GM23248 (cell line): ENCODE data around the gene FARP1. TPM values are rescaled to one million over a fixed set of nuclear protein-coding genes. Genes with fewer than 3 reads are reported as not detected.

Experiments
- DNase-seq: peaks from one replicate; pipeline ENCODE4 v3.0.0-alpha.2; 2015
- H2AFZ ChIP-seq: fragments of 200-600 bp; sonication (generic); 2 replicates; pipeline ENCODE4 v1.6.1; 2016; ENCODE audit warnings: antibody characterized with exemption
- H3F3A ChIP-seq: fragments of 200-600 bp; sonication (generic); 2 replicates; pipeline ENCODE4 v1.6.1; 2016; ENCODE audit warnings: mild to moderate bottlenecking, antibody characterized with exemption, mixed run types; ENCODE audit not compliant: insufficient read depth
- H3K27ac ChIP-seq: fragments of 200-600 bp; sonication (generic); 2 replicates; pipeline ENCODE4 v1.5.1; 2016; ENCODE audit warnings: mild to moderate bottlenecking
- H3K27me3 ChIP-seq: fragments of 200-600 bp; sonication (generic); replicated peaks from 2 replicates; pipeline ENCODE4 v1.6.1; 2016; ENCODE audit warnings: mild to moderate bottlenecking; ENCODE audit not compliant: insufficient read depth
- H3K36me3 ChIP-seq: fragments of 200-600 bp; sonication (generic); 2 replicates; pipeline ENCODE4 v1.6.1; 2016; ENCODE audit warnings: low read depth, mild to moderate bottlenecking
- H3K4me1 ChIP-seq: fragments of 200-600 bp; sonication (generic); 2 replicates; pipeline ENCODE4 v1.6.1; 2016; ENCODE audit warnings: mild to moderate bottlenecking; ENCODE audit not compliant: insufficient read depth
- H3K4me2 ChIP-seq: fragments of 200-600 bp; sonication (generic); one replicate; pipeline ENCODE4 v1.6.1; 2016; ENCODE audit warnings: mild to moderate bottlenecking; ENCODE audit not compliant: unreplicated experiment
- H3K4me3 ChIP-seq: fragments of 200-600 bp; sonication (generic); 2 replicates; pipeline ENCODE4 v1.5.1; 2016; ENCODE audit warnings: mild to moderate bottlenecking
- H3K79me2 ChIP-seq: fragments of 200-600 bp; sonication (generic); 2 replicates; pipeline ENCODE4 v1.6.1; 2016; ENCODE audit warnings: mild to moderate bottlenecking; ENCODE audit not compliant: insufficient read depth
- H3K9ac ChIP-seq: fragments of 200-600 bp; sonication (generic); 2 replicates; pipeline ENCODE4 v1.6.1; 2016; ENCODE audit warnings: mild to moderate bottlenecking
- H3K9me2 ChIP-seq: fragments of 200-600 bp; sonication (generic); 2 replicates; pipeline ENCODE4 v1.6.1; 2016; ENCODE audit warnings: mixed run types, mild to moderate bottlenecking, moderate library complexity; ENCODE audit not compliant: insufficient read depth
- H3K9me3 ChIP-seq: fragments of 200-600 bp; sonication (generic); one replicate; pipeline ENCODE4 v1.6.1; 2017; ENCODE audit warnings: low read depth
- H4K20me1 ChIP-seq: fragments of 200-600 bp; sonication (generic); 2 replicates; pipeline ENCODE4 v1.6.0; 2016; ENCODE audit not compliant: insufficient read depth
- EZH2 ChIP-seq: fragments of 200-600 bp; sonication (generic); IDR thresholded peaks from 2 replicates; pipeline ENCODE4 v1.6.1; 2018; ENCODE audit warnings: antibody characterized with exemption, mild to moderate bottlenecking; ENCODE audit not compliant: insufficient read depth, poor library complexity, severe bottlenecking
- EZH2phosphoT487 ChIP-seq: fragments of 200-600 bp; sonication (generic); IDR thresholded peaks from 2 replicates; pipeline ENCODE4 v1.6.1; 2018; ENCODE audit warnings: antibody characterized with exemption, moderate library complexity, mild to moderate bottlenecking, low read depth; ENCODE audit not compliant: insufficient read depth
- WGBS, 2 experiments: methylation state at CpG; one replicate each; pipeline ENCODE4 v1.1.6; 2015 to 2017; ENCODE audit warnings: low lambda C conversion rate in 2 of 2, low coverage in 1 of 2; ENCODE audit errors: missing lambda C conversion rate in 2 of 2; 5-methylcytosine and 5-hydroxymethylcytosine counted together
- in situ Hi-C: fragments of 300-500 bp; cut with MboI; formaldehyde crosslinking; loops from 2 replicates; pipeline ENCODE4 v1.15.0; 2020
- polyA plus RNA-seq: library from polyadenylated mRNA; unstranded; fragments of >200 nt; fragmentation: Nextera tagmentation; extraction: Ambion mirVana; gene quantifications from 2 replicates; pipeline ENCODE4 v1.2.1, GENCODE V29; 2016
- total RNA-seq: library from RNA; depleted of rRNA; stranded (reverse); fragments of >200 nt; shearing (Covaris generic); gene quantifications from 2 replicates; pipeline ENCODE4 v1.2.3, GENCODE V29; 2014

The FARP1 gene
- total and polyA plus RNA-seq, 2 experiments from 2014 or later, result 53.7 to 56.6 TPM

GRCh38 chr13:98321395-98321794, 178.5 kb downstream of the FARP1 start:
- H4K20me1 ChIP-seq, result no peaks in the 10 kb centered on the region
- no peaks in the 10 kb centered on the region for H3K9me3 ChIP-seq
- in situ Hi-C loops, result no loop called here
- no peak overlapping the region for H2AFZ ChIP-seq
- peaks cover 82% of the 10 kb centered on the region for H3K79me2 ChIP-seq
- H3F3A ChIP-seq, result peaks cover 4% of the 10 kb centered on the region; the same call in 1 of the 2 replicates
- H3K9me2 ChIP-seq, result no peaks in the 10 kb centered on the region
- no peaks in the 10 kb centered on the region for H3K36me3 ChIP-seq
- peaks cover 11% of the 10 kb centered on the region; the same call in 1 of the 2 replicates for H3K4me1 ChIP-seq
- H3K27ac ChIP-seq, result no peak overlapping the region
- H3K4me2 ChIP-seq, result no peak overlapping the region
- 97 to 98% methylated on average over 2 of the region's 2 CpGs for whole genome bisulfite sequencing, 2 experiments
- TF ChIP-seq EZH2, result no peak
- no peak for TF ChIP-seq EZH2phosphoT487
- no peak for DNase-seq
- no peaks in the 10 kb centered on the region for H3K27me3 ChIP-seq
- H3K4me3 ChIP-seq, result no peak overlapping the region
- no peak overlapping the region for H3K9ac ChIP-seq

DNA sequence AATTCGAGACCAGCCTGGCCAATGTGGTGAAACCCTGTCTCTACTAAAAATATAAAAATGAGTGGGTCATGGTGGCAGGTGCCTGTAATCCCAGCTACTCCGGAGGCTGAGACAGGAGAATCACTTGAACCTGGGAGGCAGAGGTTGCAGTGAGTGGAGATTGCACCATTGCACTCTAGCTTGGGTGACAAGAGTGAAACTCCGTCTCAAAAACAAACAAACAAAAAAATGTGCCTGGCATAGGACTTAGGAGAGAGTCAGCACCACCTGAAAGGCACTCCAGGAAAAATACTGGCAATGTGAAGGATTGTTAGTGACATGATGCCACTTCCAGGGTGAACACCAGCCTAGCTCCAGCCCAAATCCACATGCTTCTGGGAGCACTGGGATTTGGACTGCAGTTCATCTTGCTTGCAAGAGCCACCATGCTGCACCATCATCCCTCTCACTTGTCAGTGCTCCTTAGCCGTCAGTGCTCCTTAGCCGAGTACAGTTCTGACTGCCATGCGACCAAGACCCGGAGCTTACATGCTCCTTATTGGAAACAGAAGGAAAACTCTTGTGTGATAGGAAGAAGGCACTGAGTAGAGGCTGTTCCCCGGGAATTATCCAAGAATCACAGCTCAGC, 179.3 kb downstream of the FARP1 start:
- H3K9me3 ChIP-seq, result no peaks in the 10 kb centered on the region
- no peak for TF ChIP-seq EZH2phosphoT487
- TF ChIP-seq EZH2, result no peak
- H3K27ac ChIP-seq, result no peak overlapping the region
- in situ Hi-C loops, result no loop called here
- no peak overlapping the region for H3K4me2 ChIP-seq
- no peak overlapping the region for H2AFZ ChIP-seq
- H4K20me1 ChIP-seq, result no peaks in the 10 kb centered on the region
- H3K9me2 ChIP-seq, result no peaks in the 10 kb centered on the region
- 62 to 68% methylated on average over 8 of the region's 8 CpGs for WGBS, 2 experiments
- H3K4me1 ChIP-seq, result peaks cover 15% of the 10 kb centered on the region
- no peak for DNase-seq
- H3K36me3 ChIP-seq, result no peaks in the 10 kb centered on the region
- peaks cover 81% of the 10 kb centered on the region for H3K79me2 ChIP-seq
- H3K4me3 ChIP-seq, result no peak overlapping the region
- H3K27me3 ChIP-seq, result no peaks in the 10 kb centered on the region
- H3K9ac ChIP-seq, result no peak overlapping the region
- peaks cover 4% of the 10 kb centered on the region; the same call in 1 of the 2 replicates for H3F3A ChIP-seq

DNA sequence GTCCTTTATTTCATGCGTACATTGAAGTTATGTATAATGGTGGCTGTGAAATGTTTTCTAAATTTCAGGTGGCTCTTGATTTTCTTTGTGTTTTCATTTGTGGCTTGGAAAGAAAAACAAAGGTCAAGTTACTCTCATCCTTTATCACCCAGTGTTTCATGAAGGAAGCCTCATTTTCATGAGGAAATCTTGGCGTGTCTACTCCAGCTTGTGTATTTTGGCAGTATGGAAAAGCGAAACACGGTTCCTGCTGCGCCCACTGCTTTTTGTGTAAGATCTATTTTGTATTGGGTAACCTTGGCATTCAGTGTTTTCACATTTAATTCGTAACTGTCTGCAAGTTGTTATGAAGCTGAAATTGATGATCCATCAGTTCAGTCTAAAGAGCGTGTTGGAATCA, 181.2 kb downstream of the FARP1 start:
- H3K36me3 ChIP-seq, result no peaks in the 10 kb centered on the region
- H3K9ac ChIP-seq, result 0 out of 2 replicates have a peak overlapping the region, but pooled peaks have one; percentile 4
- no peaks in the 10 kb centered on the region for H3K9me2 ChIP-seq
- H3K4me1 ChIP-seq, result peaks cover 26% of the 10 kb centered on the region
- peaks cover 4% of the 10 kb centered on the region; the same call in 1 of the 2 replicates for H3F3A ChIP-seq
- no peaks in the 10 kb centered on the region for H3K27me3 ChIP-seq
- 38 to 43% methylated on average over 7 of the region's 7 CpGs for WGBS, 2 experiments
- DNase-seq, result peak; percentile 73
- 0 out of 2 replicates have a peak, but pooled peaks cover 5% of the 10 kb centered on the region for H4K20me1 ChIP-seq
- no peak overlapping the region for H3K4me2 ChIP-seq
- H3K4me3 ChIP-seq, result no peak overlapping the region
- no peaks in the 10 kb centered on the region for H3K9me3 ChIP-seq
- H3K27ac ChIP-seq, result no peak overlapping the region; the same call in 1 of the 2 replicates
- no peak overlapping the region for H2AFZ ChIP-seq
- H3K79me2 ChIP-seq, result peaks cover 67% of the 10 kb centered on the region
- in situ Hi-C loops, result no loop called here
- TF ChIP-seq EZH2 (no peak), EZH2phosphoT487 (no peak)

DNA sequence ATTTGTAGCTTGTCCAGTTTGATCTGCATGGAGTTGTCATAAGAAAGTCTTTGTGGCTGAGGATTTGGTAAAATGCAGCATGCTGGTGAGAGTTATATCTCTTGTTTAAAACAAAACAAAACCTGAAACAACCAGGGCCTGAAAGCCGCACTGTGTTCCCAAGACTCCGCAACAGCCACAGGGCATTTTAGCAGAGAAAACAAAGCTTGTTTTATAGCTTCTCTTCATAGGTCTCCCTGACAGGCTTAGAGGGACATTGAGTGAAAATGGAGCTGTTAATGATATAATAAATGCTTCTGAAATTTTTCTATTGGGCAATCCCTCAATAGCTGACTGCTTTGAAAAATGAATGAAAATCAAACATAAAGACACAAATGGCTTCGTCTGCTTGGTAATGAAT, 182.8 kb downstream of the FARP1 start:
- Histone ChIP-seq H3K4me3 (no peak overlapping the region), H3K4me1 (peaks cover 26% of the 10 kb centered on the region), H3F3A (peaks cover 4% of the 10 kb centered on the region; the same call in 1 of the 2 replicates), H3K36me3 (no peaks in the 10 kb centered on the region), H3K9me2 (no peaks in the 10 kb centered on the region), H3K79me2 (peaks cover 61% of the 10 kb centered on the region), H2AFZ (no peak overlapping the region), H3K27ac (no peak overlapping the region), H3K9me3 (no peaks in the 10 kb centered on the region), H3K27me3 (no peaks in the 10 kb centered on the region), H4K20me1 (0 out of 2 replicates have a peak, but pooled peaks cover 5% of the 10 kb centered on the region), H3K4me2 (no peak overlapping the region), H3K9ac (no peak overlapping the region)
- in situ Hi-C loops, result no loop called here
- no peak for TF ChIP-seq EZH2phosphoT487
- TF ChIP-seq EZH2, result no peak
- DNase-seq, result no peak
- WGBS, 2 experiments, result 97 to 98% methylated on average over 3 of the region's 3 CpGs
